Activated naive CD4-positive, alpha-beta T cell treated with anti-CD3 and anti-CD28 coated beads for 36 hours (primary cell): Measurements from ENCODE around the gene HNRNPA3. TPM values are rescaled to one million over a fixed set of nuclear protein-coding genes. Genes with fewer than 3 reads are reported as not detected.

Source experiments
- CTCF ChIA-PET: fragments of 350-600 bp; sonication (Branson Sonifier 250); formaldehyde crosslinking; loops from one replicate; lab custom pipeline; 2021; ENCODE audit warnings: antibody characterized with exemption; lab: Charles Lee
- DNase-seq: peaks from one replicate; pipeline ENCODE4 v3.0.0-alpha.2; 2020
- H3K27ac Mint-ChIP-seq: one replicate; pipeline ENCODE4 v1.8.0; 2021; ENCODE audit warnings: mild to moderate bottlenecking, mixed read lengths
- H3K27me3 Mint-ChIP-seq: one replicate; pipeline ENCODE4 v1.8.0; 2021; ENCODE audit warnings: low read depth, mixed read lengths
- H3K36me3 Mint-ChIP-seq: one replicate; pipeline ENCODE4 v1.8.0; 2021; ENCODE audit warnings: low read depth, mixed read lengths
- H3K4me1 Mint-ChIP-seq: one replicate; pipeline ENCODE4 v1.8.0; 2021; ENCODE audit warnings: low read depth, mixed read lengths
- H3K4me3 Mint-ChIP-seq: one replicate; pipeline ENCODE4 v1.8.0; 2021; ENCODE audit warnings: mild to moderate bottlenecking, moderate library complexity, mixed read lengths
- H3K9me3 Mint-ChIP-seq: one replicate; pipeline ENCODE4 v1.8.0; 2021; ENCODE audit warnings: mixed read lengths
- intact Hi-C: fragments of 100-400 bp; cut with micrococcal nuclease; formaldehyde crosslinking; loops from one replicate; pipeline ENCODE4 v1.15.1; 2023
- total RNA-seq, 2 experiments: library from RNA; stranded (reverse); gene quantifications; one replicate each; pipeline ENCODE4 v1.2.3, GENCODE V29; 2021

The HNRNPA3 gene
- 100 to 1,000 TPM; 312 to 340 TPM for total RNA-seq

DNA sequence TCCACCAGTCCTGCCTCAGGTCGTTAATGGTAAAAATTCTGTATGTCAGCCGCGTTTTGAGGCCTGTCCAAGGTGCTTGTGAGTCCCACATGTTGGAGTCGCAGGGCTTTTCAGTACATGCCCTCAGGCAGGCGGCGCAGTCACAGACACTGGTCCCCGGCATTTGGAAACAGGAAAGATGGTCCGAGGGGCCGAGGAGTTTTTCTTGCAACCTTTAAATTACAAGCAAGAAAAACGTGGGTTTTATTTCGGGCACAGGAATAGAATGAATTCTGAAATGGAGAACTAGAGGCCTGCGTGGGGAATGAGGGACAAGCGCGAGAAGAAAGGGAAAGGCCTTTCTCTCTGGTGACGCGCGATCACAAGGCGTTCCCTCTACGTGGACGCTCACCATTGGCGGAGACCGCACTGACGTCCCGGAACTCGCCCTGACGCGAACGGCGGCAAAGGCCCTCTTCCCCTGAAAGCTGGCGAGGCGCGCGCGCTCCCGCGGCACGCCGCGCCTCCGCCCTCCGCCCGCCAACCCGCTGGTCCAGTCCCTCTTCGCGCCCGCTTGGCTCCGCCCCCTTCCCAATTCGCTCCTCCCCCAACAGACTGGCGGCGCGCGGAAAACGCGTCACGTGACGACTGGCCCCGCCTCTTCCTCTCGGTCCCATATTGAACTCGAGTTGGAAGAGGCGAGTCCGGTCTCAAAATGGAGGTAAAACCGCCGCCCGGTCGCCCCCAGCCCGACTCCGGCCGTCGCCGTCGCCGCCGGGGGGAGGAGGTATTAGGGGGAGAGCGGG is at the start of gene HNRNPA3:
Gene HNRNPA3 (plus strand): TSS at position 689 of the 785 bp plus-strand sequence. CDS start 6 bp downstream, at position 695.
- peak within 1 kb of the TSS; percentile 97 for H3K4me3 Mint-ChIP-seq
- intact Hi-C loops: loop anchor here (1.0 to 5.0 kb wide), 10 partner anchors 40 to 1239 kb away; partner anchors contain the start of genes AGPS, LNPK, NFE2L2 and PJVK
- H3K9me3 Mint-ChIP-seq: no peaks in the 10 kb centered on the region
- H3K4me1 Mint-ChIP-seq: peaks cover 43% of the 10 kb centered on the region
- peak within 1 kb of the TSS; percentile 100 for H3K27ac Mint-ChIP-seq
- no peaks in the 10 kb centered on the region for H3K27me3 Mint-ChIP-seq
- peaks cover 53% of the 10 kb centered on the region for H3K36me3 Mint-ChIP-seq
- DNase-seq: peak; percentile 99
- CTCF ChIA-PET: interaction anchor here (0.8 to 1.6 kb wide), 4 partner anchors 48 to 64 kb away, joined by 4 to 6 read pairs (median 5); no protein-coding TSS in a partner anchor

DNA sequence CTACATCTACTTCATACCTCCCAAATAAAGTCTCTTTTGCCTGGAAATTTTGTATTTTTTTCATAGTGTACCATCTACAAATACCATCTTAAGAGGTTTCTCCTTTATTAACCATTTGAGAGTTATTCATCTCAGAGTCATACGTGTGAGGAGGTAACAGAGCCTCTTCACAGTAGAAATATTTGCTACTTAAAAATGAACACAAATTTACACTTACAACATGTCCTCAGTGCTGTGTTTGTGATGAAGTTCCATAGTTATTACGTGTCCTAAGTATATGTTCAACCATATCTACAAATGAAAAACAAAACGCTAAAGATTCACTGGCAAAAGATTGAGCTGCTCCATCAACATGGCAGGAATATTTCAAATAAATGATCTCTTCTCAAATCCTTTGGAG is 48.5 kb upstream of the HNRNPA3 start:
- Mint-ChIP-seq H3K27ac (no peak overlapping the region), H3K36me3 (no peaks in the 10 kb centered on the region), H3K27me3 (no peaks in the 10 kb centered on the region), H3K4me3 (no peak overlapping the region), H3K9me3 (no peaks in the 10 kb centered on the region), H3K4me1 (peaks cover 18% of the 10 kb centered on the region)
- no peak for DNase-seq
- CTCF ChIA-PET: interaction anchor here (0.7 to 5.4 kb wide), 39 partner anchors 8 to 599 kb away, joined by 3 to 73 read pairs (median 7); partner anchors contain the start of genes AGPS, HNRNPA3 and NFE2L2
- intact Hi-C loops: loop anchor here (1.0 to 10.0 kb wide), 11 partner anchors 16 to 741 kb away; a partner anchor contains a TSS

DNA sequence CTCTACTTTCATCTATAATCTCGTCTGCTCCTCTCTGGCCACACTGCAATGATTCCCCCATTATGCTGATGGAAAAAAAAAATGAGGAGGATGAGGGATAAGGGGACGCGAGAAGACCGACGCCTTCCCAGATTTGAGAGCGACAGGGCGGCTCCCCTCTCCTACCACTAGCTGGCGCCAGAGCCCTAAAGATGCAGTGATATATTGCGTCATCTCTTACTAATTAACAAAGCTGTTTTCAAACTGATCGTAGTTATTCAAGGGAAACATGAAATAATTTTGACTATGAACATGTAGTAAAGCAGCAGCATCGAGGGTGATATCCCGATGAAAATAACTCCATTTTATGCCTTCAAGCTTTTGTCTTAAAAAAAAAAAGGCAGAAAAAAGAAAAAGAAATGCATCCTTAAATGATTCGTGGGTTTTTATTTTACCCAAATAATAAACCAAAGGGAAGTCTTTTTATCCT is 48.0 kb upstream of the HNRNPA3 start:
- CTCF ChIA-PET: interaction anchor here (0.5 to 5.4 kb wide), 80 partner anchors 9 to 1318 kb away, joined by 3 to 73 read pairs (median 5); partner anchors contain the start of genes AGPS, HNRNPA3, NFE2L2 and PJVK

DNA sequence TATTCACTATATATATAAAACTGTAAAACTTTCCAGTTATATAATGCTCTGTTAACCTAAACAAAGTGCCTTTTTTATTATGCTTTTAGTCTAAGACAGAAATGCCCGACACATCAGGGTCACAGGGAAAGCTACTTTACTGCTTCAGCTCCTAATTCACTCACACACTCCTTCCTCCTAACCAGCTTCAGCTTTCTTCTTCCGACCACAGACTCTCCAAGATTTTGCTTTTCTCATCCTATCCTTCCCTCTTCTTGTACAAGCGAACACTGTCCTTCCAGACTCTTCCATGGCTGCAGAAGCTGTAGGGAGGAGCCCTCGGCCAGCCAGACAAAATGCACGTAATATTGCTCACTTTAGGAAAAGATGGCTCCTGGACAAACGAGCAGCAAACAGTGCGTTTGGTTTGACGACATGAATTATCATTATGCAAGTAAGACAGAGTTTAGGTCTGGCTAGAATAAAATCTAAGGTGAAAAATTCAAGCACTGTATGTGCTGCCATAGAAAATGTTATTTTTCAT is 47.5 kb upstream of the HNRNPA3 start:
- Mint-ChIP-seq H3K9me3 (no peaks in the 10 kb centered on the region), H3K27me3 (no peaks in the 10 kb centered on the region), H3K4me3 (no peak overlapping the region), H3K27ac (no peak overlapping the region), H3K4me1 (peaks cover 26% of the 10 kb centered on the region), H3K36me3 (no peaks in the 10 kb centered on the region)
- DNase-seq: no peak
- CTCF ChIA-PET: interaction anchor here (0.5 to 5.4 kb wide), 83 partner anchors 9 to 1318 kb away, joined by 3 to 73 read pairs (median 5); partner anchors contain the start of genes AGPS, HNRNPA3, NFE2L2 and PJVK
- intact Hi-C loops: loop anchor here (10.0 kb wide), 1 partner anchor 740 kb away; no protein-coding TSS in a partner anchor

More for the DNA sequence above, 48.0 kb upstream of the HNRNPA3 start:
- H3K36me3 Mint-ChIP-seq: no peaks in the 10 kb centered on the region
- H3K4me3 Mint-ChIP-seq: no peak overlapping the region
- H3K9me3 Mint-ChIP-seq: no peaks in the 10 kb centered on the region
- no peak overlapping the region for H3K27ac Mint-ChIP-seq
- peaks cover 21% of the 10 kb centered on the region for H3K4me1 Mint-ChIP-seq
- DNase-seq: peak; percentile 90
- no peaks in the 10 kb centered on the region for H3K27me3 Mint-ChIP-seq
- intact Hi-C loops: loop anchor here (1.0 to 10.0 kb wide), 11 partner anchors 16 to 740 kb away; a partner anchor contains a TSS

DNA sequence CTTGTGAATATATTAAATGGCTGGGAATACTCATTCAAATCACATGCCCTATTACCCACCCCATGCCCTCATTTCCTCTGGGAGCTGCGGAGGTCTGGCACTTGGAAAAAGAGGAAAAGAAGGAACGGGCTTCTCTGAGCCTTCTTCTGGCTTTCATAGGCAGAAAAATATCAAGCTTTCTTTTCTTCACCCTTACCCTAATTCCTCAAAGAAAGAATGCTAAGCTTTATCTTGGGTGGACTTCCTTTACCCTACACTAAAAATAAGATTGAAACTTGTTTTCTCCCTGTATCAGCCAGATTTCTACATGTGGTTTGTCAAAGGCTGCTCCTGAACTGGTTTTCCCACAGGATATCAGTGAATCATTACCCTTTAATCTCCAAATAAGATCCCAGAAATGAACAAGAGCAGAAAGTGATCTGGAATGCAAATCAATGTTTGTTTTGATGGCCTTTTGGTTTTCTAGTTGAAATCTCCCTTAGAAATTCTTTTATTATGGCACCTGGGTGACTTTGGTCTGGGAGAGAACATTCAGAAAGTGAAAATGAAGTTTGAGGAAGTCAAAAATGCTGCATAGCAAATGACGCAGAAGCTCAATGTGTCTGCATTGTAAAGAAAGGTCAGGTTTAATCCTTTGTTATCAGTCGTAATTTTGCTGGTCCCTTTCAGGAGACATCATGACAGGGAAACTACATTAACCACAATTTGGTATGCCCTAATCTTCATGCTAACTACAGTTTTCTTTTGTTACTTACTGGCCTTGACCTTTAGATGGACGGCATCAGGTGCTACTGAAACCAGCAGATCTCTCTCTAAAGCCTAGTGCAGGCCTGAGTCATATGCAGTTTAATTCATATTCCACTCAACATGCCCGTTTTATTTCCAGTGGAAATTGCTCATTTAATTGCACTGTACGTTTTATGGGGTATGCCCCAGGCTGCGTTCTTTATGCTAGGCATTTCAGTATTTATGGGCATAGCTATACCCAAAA is 46.6 kb upstream of the HNRNPA3 start:
- H3K27ac Mint-ChIP-seq: peak overlapping the region; percentile 81

DNA sequence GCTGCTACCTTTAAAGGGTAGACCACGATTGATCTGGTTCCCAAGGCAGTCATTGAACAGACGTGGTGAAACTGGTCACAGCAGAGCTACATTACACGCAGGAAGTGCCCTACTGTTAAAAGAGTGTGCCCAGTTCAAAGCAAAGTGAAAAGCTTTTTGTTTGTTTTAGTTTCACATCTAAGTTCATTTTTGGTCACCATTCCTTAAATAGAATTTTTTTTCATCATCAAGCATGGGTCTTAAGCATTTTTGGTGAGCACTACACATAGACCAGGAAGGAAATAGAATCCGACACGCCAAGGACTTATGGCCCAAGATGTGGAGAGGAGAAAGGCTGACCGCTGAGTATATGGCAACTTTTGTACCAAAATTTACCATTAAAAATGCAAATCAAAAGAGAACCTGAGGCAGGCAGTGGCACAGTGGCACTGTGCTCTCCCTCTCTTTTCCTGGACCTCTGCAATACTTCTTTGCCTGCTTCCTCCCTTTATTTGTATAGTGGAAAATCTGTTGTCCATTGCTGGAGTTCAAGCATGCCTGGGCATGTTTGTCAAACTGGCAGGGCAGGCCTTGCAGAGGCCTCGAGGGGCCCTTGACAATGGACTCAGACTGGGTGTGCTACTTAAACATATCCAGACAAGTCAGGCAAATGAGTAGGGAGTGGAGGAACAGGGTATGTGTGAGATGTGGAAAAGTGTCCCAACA is 42.6 kb upstream of the HNRNPA3 start:
- DNase-seq: peak; percentile 48
- intact Hi-C loops: loop anchor here (10.0 kb wide), 1 partner anchor 735 kb away; no protein-coding TSS in a partner anchor
- Mint-ChIP-seq H3K4me3 (no peak overlapping the region), H3K9me3 (no peaks in the 10 kb centered on the region), H3K36me3 (no peaks in the 10 kb centered on the region), H3K27ac (peak overlapping the region; percentile 27), H3K27me3 (no peaks in the 10 kb centered on the region), H3K4me1 (peaks cover 35% of the 10 kb centered on the region)
- CTCF ChIA-PET: interaction anchor here (0.8 to 3.0 kb wide), 5 partner anchors 25 to 181 kb away, joined by 3 to 6 read pairs (median 4); partner anchors contain the start of gene NFE2L2

More for the DNA sequence above, 46.6 kb upstream of the HNRNPA3 start:
- Mint-ChIP-seq H3K27me3 (no peaks in the 10 kb centered on the region), H3K9me3 (no peaks in the 10 kb centered on the region), H3K4me3 (peak overlapping the region; percentile 48), H3K4me1 (peaks cover 30% of the 10 kb centered on the region), H3K36me3 (no peaks in the 10 kb centered on the region)
- intact Hi-C loops: loop anchor here (1.0 to 10.0 kb wide), 3 partner anchors 46 to 739 kb away; partner anchors contain the start of gene HNRNPA3
- DNase-seq: peak; percentile 30
- CTCF ChIA-PET: interaction anchor here (0.6 to 5.4 kb wide), 26 partner anchors 8 to 559 kb away, joined by 3 to 73 read pairs (median 8); partner anchors contain the start of gene NFE2L2

DNA sequence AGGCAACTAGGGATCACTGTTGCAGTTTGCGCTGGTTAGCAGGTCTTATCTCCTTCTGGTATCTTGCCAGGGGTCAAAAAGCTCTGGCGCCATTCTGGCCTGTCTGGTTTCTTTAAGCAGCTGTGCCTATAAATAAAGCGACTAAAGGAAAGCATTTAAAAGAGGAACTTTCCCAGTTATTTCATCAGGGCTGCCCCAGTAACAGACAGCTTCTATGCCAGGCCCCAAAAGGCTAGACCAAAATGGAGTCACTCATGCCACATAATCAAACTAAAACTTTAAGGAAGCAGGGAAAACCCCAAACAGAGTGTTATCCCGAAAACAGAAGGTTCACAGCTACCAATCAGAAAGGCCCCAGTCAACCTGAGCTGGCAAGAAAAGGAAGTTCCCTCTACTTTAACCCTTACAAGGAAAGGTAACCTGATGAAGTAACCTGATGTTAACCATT is 41.2 kb upstream of the HNRNPA3 start:
- intact Hi-C loops: no loop called here
- CTCF ChIA-PET: interaction anchor here (1.0 to 1.8 kb wide), 2 partner anchors 23 to 30 kb away, joined by 4 to 6 read pairs; no protein-coding TSS in a partner anchor
- H3K27me3 Mint-ChIP-seq: no peaks in the 10 kb centered on the region
- peak; percentile 48 for DNase-seq
- H3K9me3 Mint-ChIP-seq: no peaks in the 10 kb centered on the region
- H3K4me3 Mint-ChIP-seq: no peak overlapping the region
- H3K4me1 Mint-ChIP-seq: peaks cover 26% of the 10 kb centered on the region
- H3K36me3 Mint-ChIP-seq: no peaks in the 10 kb centered on the region
- H3K27ac Mint-ChIP-seq: no peak overlapping the region

DNA sequence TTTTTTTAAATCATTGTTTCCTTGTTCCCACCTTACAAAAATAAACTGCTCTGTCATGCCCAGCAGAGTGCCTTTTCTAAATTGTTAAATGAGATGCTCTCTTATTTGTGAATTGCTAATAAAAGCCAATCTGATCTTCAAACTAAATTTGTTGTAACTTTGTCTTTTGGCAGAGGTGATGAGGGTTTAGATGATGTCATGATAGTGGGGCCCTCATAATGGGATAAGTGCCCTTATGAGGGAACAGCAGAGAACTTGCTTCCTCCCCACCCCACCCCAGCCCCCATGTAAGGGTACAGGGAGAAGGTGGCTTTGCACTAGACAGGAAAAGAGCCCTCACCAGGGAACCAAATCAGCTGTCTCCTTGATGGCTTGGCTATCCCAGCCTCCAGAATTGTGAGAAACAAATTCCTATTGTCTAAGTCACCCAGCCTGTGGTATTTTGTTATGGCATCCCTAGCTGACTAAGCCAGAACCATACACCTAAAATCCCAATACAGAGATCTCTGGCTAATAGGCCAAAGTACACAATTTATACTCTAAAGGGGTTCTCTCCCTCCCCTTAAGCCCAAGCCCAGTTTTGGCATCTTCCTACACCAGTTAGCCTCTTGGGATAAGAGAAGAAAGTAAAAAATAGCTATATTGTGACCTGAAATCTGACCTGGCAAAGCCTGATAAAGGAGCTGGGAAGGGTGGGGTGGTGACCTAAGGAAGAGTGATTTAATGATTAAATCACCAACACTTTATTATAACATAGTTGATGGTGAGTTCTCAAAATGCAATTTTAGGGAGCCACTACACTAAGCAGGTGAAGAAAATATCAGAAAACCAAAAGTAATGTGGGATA is 40.3 kb upstream of the HNRNPA3 start:
- no peaks in the 10 kb centered on the region for H3K27me3 Mint-ChIP-seq

DNA sequence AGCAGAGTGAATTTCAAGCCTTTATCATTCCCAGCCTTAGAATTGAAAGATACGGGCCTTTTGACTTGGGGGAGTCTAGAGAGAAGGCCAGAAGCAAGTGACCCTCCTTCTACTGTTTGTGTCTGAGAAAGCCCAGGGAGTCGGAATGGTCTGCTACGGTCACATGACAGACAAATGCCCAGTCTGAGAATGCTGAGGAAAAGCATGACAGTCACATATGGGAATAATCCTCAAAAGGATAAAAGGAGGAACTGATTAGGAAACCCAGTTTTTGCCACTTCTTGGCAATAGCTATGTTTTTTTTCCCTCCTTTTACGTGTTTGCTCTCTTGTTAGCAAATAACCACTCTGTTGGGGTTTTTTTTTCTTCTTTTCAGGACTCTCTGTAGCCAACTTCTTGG is 38.1 kb upstream of the HNRNPA3 start:
- Mint-ChIP-seq H3K27me3 (no peaks in the 10 kb centered on the region), H3K27ac (no peak overlapping the region), H3K9me3 (no peaks in the 10 kb centered on the region), H3K36me3 (no peaks in the 10 kb centered on the region), H3K4me1 (peaks cover 17% of the 10 kb centered on the region), H3K4me3 (no peak overlapping the region)
- DNase-seq: no peak
- CTCF ChIA-PET: interaction anchor here (0.6 to 0.7 kb wide), 2 partner anchors 8 to 10 kb away, joined by 3 to 4 read pairs; no protein-coding TSS in a partner anchor
- intact Hi-C loops: no loop called here

More for the DNA sequence above, 40.3 kb upstream of the HNRNPA3 start:
- Mint-ChIP-seq H3K27ac (no peak overlapping the region), H3K4me3 (no peak overlapping the region), H3K9me3 (no peaks in the 10 kb centered on the region), H3K36me3 (no peaks in the 10 kb centered on the region), H3K4me1 (peaks cover 21% of the 10 kb centered on the region)
- intact Hi-C loops: no loop called here
- DNase-seq: no peak
- CTCF ChIA-PET: interaction anchor here (0.8 to 1.8 kb wide), 5 partner anchors 23 to 432 kb away, joined by 3 to 6 read pairs (median 5); no protein-coding TSS in a partner anchor
